Heart left ventricle (tissue), 13 donors: Measurements from ENCODE around the gene ARHGAP24.

Experiments used
- CTCF ChIP-seq, 12 donors: fragments of 200-600 bp; sonication (generic) in 4 of 12; IDR thresholded peaks; one replicate each; pipeline versions ENCODE4 v1.5.0 to v1.8.0; 2018 to 2022; ENCODE audit warnings: antibody characterized with exemption in 12 of 12, mild to moderate bottlenecking in 5 of 12
- POLR2A ChIP-seq, 2 donors: fragments of 450-650 bp; IDR thresholded peaks; one replicate each; pipeline ENCODE4 v1.6.1; 2017; ENCODE audit warnings: antibody characterized with exemption in 2 of 2, mild to moderate bottlenecking in 2 of 2, moderate library complexity in 2 of 2
- donor health status: ischemic (EF 13 %, LVEDD 7.1; RV severe dilation, severe dysfunction).
- donor health status: DM: no; HTN: yes; CAD: no.
- donor health status: DM: no; HTN: no; CAD: no.
- donor health status: ischemic (EF 25% LVEDD 6.9; RV normal size, moderate dysfunction).
- donor health status: ischemic (EF 25% LVEDD 5.7; RV mildly dilated, moderate dysfunction).
- donor health status: ischemic (EF 35%, LVEDD 5.7; RV mildly dilated, moderate dysfunction).
- donor health status: nonischemic (EF 11% LVEDD 7.7; RV severe dilation, severe dysfunction).
- donor health status: DM: yes; HTN: yes; CAD: no.
- donor health status: PGD.
- donor health status: ischemic (EF 29% LVEDD 5.4; RV normal size, mild dysfunction).
- donor health status: nonischemic (EF 23%, LVEDD 6.1; RV moderate dilation, normal function).

- TF ChIP-seq CTCF (IDR thresholded peaks at IDR 0.05) = no peak
- no peak for TF ChIP-seq POLR2A (IDR thresholded peaks at IDR 0.05)
Measured at GRCh38 chr4:85684676-85685075, 209.7 kb downstream of the ARHGAP24 start.
